GM23248 (cell line): ENCODE data around the gene PPP1R12B.

Experiments used
- EZH2 ChIP-seq: fragments of 200-600 bp; sonication (generic); IDR thresholded peaks from 2 replicates; pipeline ENCODE4 v1.6.1; 2018; ENCODE audit warnings: antibody characterized with exemption, mild to moderate bottlenecking; ENCODE audit not compliant: insufficient read depth, poor library complexity, severe bottlenecking
- EZH2phosphoT487 ChIP-seq: fragments of 200-600 bp; sonication (generic); IDR thresholded peaks from 2 replicates; pipeline ENCODE4 v1.6.1; 2018; ENCODE audit warnings: antibody characterized with exemption, moderate library complexity, mild to moderate bottlenecking, low read depth; ENCODE audit not compliant: insufficient read depth

DNA sequence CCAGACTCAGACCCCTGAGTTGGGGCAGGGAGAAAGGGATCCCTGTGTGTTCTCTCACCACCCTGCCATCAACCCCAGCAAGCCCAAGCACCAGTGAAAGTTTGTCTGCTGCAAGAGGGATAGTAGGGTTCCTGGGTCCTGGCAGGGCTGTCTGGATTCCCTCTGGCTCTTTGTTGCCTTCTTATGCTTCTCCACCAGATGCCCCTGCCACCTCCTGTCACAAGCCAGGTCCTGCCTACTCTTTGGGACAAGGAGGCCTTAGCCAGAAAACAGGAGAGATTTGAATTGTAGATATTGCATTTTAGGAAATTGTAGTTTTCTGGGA, 28.5 kb upstream of the PPP1R12B start:
- TF ChIP-seq EZH2, result no peak
- no peak for TF ChIP-seq EZH2phosphoT487
